ENCODE measurements around the gene USP11.

GRCh38 chrX:47216393-47216925, 16.4 kb upstream of the USP11 start:
- TF ChIP-seq POLR2A (IDR thresholded peaks at IDR 0.05; ENCODE audit: low read depth) (no peak), CTCF (IDR thresholded peaks at IDR 0.05) (no peak)
